Breast epithelium (tissue), 4 donors: ENCODE results near the gene FNBP1. TPM values are rescaled to one million over a fixed set of nuclear protein-coding genes. Genes with fewer than 3 reads are reported as not detected.

Experiments used
- DNase-seq, 2 donors: peaks; one replicate each; pipeline ENCODE4 v3.0.0-alpha.2; 2019; ENCODE audit warnings: low spot score in 2 of 2
- H3K27ac ChIP-seq, 2 donors: fragments of 200-600 bp; sonication (generic) in 1 of 2; one replicate each; pipeline ENCODE4 v1.5.1; 2016 to 2019; ENCODE audit warnings: mild to moderate bottlenecking in 1 of 2
- H3K27me3 ChIP-seq, 2 donors: fragments of 200-600 bp; sonication (generic) in 1 of 2; one replicate each; pipeline versions ENCODE4 v1.5.1 to v1.6.0; 2017 to 2019; ENCODE audit warnings: control low read depth in 1 of 2, mild to moderate bottlenecking in 1 of 2
- H3K36me3 ChIP-seq: fragments of 200-600 bp; one replicate; pipeline ENCODE4 v1.5.1; 2019
- H3K4me1 ChIP-seq, 2 donors: fragments of 200-600 bp; sonication (generic); one replicate each; pipeline ENCODE4 v1.5.1; 2016 to 2019; ENCODE audit warnings: control low read depth in 1 of 2
- H3K4me3 ChIP-seq, 3 donors: fragments of 200-600 bp; sonication (generic); 1 replicate in 2 of 3; 2 replicates in 1 of 3; pipeline ENCODE4 v1.5.1; 2016 to 2019; ENCODE audit warnings: mild to moderate bottlenecking in 3 of 3, moderate library complexity in 2 of 3
- H3K9me3 ChIP-seq, 2 donors: fragments of 200-600 bp; sonication (generic) in 1 of 2; one replicate each; pipeline ENCODE4 v1.5.1; 2016 to 2019; ENCODE audit warnings: control low read depth in 1 of 2
- POLR2A ChIP-seq: fragments of 450-650 bp; IDR thresholded peaks from one replicate; pipeline ENCODE4 v1.6.1; 2016; ENCODE audit warnings: antibody characterized with exemption, mild to moderate bottlenecking, moderate library complexity
- POLR2AphosphoS5 ChIP-seq, 3 donors: sonication (generic); formaldehyde crosslinking; IDR thresholded peaks; one replicate each; pipeline ENCODE4 v1.6.1; 2017; ENCODE audit warnings: antibody characterized with exemption in 3 of 3
- intact Hi-C: fragments of 100-400 bp; cut with DNase I; formaldehyde crosslinking; loops from one replicate; pipeline ENCODE4 v1.15.1; 2023; ENCODE audit warnings: low total_unique reads
- total RNA-seq, 3 donors: library from RNA; depleted of rRNA; stranded (reverse); fragments of >200 nt; gene quantifications; one replicate each; pipeline ENCODE4 v1.1.0, GENCODE V29; 2016
- TF ChIP-seq, protein P1 (sequence below), 3 donors: fragments of 450-650 bp; IDR thresholded peaks; one replicate each; pipeline ENCODE4 v1.5.1; 2016 to 2017; ENCODE audit warnings: antibody characterized with exemption in 3 of 3, mild to moderate bottlenecking in 3 of 3, moderate library complexity in 3 of 3

The FNBP1 gene
- total RNA-seq, 3 donors from 2014 or later: 31.3 to 49.8 (median 41.9) TPM

DNA sequence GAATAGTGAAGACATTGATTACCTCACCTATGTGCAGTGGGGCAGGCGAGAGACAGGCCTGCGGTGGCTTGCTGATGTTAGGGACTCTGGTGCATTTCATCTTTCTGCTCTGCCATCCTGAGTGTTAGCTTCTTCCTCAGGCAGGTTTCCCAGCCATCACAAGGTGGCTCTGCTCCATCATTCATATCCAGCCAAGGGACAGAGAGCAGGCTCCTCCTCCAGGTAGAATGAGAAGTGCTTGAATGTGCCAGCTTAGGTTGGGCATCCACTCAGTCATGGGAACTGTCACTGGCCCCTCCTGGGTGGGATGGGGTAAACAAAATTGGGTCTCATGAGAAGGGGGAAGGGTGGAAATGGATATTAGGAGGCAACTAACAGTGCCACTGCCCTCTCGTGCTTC lies 35.6 kb upstream of the FNBP1 start:
- DNase-seq: no peak
- Histone ChIP-seq H3K36me3 (peaks cover 5% of the 10 kb centered on the region), H3K4me1 (no peaks in the 10 kb centered on the region), H3K27me3 (no peaks in the 10 kb centered on the region), H3K4me3 (no peak overlapping the region), H3K9me3 (no peaks in the 10 kb centered on the region), H3K27ac (no peak overlapping the region)
- intact Hi-C loops: no loop called here
- TF ChIP-seq POLR2A (no peak), POLR2AphosphoS5 (IDR thresholded peaks at IDR 0.05) (no peak)
- TF ChIP-seq, protein P1, sequence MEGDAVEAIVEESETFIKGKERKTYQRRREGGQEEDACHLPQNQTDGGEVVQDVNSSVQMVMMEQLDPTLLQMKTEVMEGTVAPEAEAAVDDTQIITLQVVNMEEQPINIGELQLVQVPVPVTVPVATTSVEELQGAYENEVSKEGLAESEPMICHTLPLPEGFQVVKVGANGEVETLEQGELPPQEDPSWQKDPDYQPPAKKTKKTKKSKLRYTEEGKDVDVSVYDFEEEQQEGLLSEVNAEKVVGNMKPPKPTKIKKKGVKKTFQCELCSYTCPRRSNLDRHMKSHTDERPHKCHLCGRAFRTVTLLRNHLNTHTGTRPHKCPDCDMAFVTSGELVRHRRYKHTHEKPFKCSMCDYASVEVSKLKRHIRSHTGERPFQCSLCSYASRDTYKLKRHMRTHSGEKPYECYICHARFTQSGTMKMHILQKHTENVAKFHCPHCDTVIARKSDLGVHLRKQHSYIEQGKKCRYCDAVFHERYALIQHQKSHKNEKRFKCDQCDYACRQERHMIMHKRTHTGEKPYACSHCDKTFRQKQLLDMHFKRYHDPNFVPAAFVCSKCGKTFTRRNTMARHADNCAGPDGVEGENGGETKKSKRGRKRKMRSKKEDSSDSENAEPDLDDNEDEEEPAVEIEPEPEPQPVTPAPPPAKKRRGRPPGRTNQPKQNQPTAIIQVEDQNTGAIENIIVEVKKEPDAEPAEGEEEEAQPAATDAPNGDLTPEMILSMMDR (IDR thresholded peaks at IDR 0.05): no peak

DNA sequence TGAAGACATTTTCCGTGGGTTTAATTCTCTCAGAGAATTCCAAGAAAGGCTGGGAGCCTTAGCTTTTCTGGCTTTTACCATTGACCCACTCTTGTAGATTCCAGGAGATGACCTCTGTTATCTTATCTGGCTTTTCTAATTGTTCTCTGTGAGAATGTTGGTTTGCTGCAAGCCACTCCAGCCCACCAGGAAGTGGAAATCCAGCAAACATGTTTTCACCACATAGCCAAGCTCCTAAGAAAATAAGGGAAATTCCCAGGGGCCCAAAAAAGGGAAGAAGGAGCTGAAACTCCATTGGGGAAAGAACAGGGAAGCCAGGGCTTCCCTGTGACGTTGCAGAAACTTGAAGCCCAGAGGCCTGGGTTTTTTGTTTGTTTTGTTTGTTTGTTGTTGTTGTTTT lies 30.4 kb upstream of the FNBP1 start:
- TF ChIP-seq POLR2A: no peak
- Histone ChIP-seq H3K27ac (no peak overlapping the region), H3K9me3 (no peaks in the 10 kb centered on the region)

DNA sequence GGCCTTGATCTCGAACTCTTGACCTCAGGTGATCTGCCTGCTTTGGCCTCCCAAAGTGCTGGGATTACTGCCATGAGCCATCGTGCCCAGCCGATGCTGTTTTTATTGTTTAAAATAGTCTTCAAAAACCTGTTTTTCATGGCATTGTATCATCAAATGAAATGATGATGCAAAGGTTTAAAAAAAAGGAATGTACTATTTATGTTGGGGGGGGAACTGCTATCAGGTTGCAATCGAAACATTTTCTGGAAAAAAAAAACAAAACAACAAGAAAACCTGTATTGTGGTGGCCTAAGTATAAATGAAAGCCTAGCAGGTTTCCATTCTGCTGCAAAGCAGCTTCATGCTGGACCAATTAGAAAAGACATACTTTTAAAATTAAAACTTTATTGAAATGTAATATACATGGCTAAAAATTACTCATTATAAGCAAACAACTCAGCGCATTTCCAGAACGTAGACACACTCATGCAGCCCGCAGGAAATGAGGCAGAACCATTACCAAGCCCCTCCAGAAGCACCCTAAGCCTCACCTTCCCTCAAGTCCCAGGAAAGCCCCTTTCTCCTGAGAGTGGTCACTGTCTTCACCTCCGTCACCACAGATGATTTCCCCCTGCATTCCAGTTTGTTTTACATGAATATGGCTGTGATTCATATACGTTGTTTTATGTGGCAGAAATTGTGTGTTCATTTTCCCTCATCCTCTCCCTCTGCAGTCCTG lies 29.7 kb upstream of the FNBP1 start:
- no peaks in the 10 kb centered on the region for H3K36me3 ChIP-seq
- no peaks in the 10 kb centered on the region for H3K4me1 ChIP-seq
- TF ChIP-seq, protein P1 (IDR thresholded peaks at IDR 0.05): no peak
- TF ChIP-seq POLR2AphosphoS5 (IDR thresholded peaks at IDR 0.05): no peak
- no peak for TF ChIP-seq POLR2A
- no peak overlapping the region for H3K4me3 ChIP-seq
- no peak overlapping the region for H3K27ac ChIP-seq
- DNase-seq: no peak
- H3K27me3 ChIP-seq: no peaks in the 10 kb centered on the region
- intact Hi-C loops: no loop called here
- no peaks in the 10 kb centered on the region for H3K9me3 ChIP-seq

More for the DNA sequence above, 30.4 kb upstream of the FNBP1 start:
- intact Hi-C loops: no loop called here
- Histone ChIP-seq H3K36me3 (no peaks in the 10 kb centered on the region), H3K4me1 (no peaks in the 10 kb centered on the region), H3K27me3 (no peaks in the 10 kb centered on the region), H3K4me3 (no peak overlapping the region)
- DNase-seq: no peak

DNA sequence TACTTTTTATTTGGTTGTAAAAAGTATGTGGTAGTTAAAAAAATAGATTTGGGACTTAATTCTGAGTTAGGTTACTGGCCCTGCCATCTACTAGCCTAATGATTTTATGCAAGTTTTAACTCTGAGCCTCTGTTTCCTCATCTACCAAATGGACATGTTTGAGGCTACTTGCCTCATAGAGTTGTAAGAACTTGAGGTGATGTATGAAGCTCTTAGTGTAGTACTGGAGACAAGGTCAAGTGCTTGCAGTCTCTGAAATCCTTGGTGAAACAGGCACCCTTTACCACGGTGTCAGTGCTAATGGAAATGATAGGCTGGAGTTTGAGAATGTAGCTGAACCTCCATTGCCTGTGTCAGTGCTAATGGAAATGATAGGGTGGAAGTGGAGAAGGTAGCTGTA lies 26.1 kb upstream of the FNBP1 start:
- Histone ChIP-seq H3K27ac (no peak overlapping the region), H3K4me1 (no peaks in the 10 kb centered on the region)
- no peak for DNase-seq

DNA sequence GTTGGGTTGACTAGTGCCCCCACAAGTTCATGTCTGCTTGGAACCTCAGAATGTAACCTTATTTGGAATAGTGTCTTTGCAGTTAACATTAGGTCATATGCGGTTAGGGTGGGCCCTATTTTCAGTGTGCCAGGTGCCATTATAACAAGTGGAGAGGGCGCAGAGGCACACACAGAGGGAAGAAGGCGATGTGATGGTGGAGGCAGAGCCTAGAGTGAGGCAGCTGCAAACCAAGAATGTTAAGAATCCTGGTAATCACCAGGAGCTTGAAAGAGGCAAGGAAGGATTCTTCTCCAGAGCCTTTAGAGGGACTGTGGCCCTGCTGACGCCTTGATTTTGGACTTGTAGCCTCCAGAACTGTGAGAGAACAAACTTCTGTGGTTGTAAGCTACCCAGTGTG lies 21.6 kb upstream of the FNBP1 start:
- no peaks in the 10 kb centered on the region for H3K9me3 ChIP-seq
- H3K36me3 ChIP-seq: no peaks in the 10 kb centered on the region
- H3K4me1 ChIP-seq: no peaks in the 10 kb centered on the region
- TF ChIP-seq, protein P1 (IDR thresholded peaks at IDR 0.05): no peak
- no peak for TF ChIP-seq POLR2A
- no peak for TF ChIP-seq POLR2AphosphoS5 (IDR thresholded peaks at IDR 0.05)
- H3K4me3 ChIP-seq: no peak overlapping the region
- intact Hi-C loops: no loop called here
- H3K27me3 ChIP-seq: no peaks in the 10 kb centered on the region
- DNase-seq: no peak
- no peak overlapping the region for H3K27ac ChIP-seq

More for the DNA sequence above, 26.1 kb upstream of the FNBP1 start:
- no peaks in the 10 kb centered on the region for H3K27me3 ChIP-seq
- intact Hi-C loops: no loop called here
- H3K4me3 ChIP-seq: no peak overlapping the region
- no peaks in the 10 kb centered on the region for H3K36me3 ChIP-seq
- TF ChIP-seq POLR2A (no peak), POLR2AphosphoS5 (IDR thresholded peaks at IDR 0.05) (no peak)
- TF ChIP-seq, protein P1 (IDR thresholded peaks at IDR 0.05): no peak
- no peaks in the 10 kb centered on the region for H3K9me3 ChIP-seq
